GM18520 (cell line): ENCODE data around the gene TPH1.
"Not testable (repeated sequence)": the region's sequence is repeated elsewhere in the genome, so short reads cannot be mapped to it uniquely, and the experiment has no call there.

Experiments used
- ATAC-seq: cut with Tn5 transposase; IDR thresholded peaks from one replicate; pipeline ENCODE4 v1.9.1; 2021; ENCODE audit not compliant: unreplicated experiment

The TPH1 gene

DNA sequence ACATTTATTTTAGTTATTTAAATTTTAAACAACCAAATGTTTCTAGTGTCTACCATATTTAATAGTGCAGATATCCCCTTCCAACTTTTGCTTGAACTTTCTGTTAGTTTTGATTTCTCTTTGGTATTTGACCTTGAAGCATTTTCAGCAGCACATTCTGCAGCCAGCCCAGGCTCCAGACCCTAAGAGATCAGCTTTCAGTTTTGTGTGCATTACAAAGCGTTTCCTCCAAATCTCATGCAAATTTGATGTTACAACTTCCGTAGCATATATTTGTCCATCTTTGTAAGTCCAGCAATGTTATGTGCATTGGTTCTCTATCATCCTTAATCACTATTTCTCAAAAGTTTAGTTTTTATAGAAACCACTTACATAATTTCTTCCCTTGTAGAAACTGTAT, 18.6 kb downstream of the TPH1 start:
- no peak for ATAC-seq

DNA sequence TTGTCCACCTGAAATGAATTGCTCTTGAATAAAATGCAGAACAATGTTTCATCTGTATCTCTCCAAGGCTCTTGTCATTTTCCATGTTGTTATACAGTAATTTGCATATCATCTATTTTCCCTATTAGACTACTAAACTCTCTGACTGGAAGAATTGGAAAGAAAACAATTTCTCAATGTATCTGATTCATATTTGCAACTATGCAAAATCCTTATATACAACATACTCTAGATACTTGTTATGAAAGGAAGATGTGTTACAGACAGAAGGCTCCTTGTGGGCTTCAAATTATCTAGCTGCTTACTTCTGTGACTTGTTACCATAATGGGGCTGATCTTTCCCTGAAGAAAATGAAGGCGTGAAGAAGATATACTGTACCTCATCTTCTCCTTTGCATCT, 23.6 kb downstream of the TPH1 start:
- ATAC-seq: no peak

DNA sequence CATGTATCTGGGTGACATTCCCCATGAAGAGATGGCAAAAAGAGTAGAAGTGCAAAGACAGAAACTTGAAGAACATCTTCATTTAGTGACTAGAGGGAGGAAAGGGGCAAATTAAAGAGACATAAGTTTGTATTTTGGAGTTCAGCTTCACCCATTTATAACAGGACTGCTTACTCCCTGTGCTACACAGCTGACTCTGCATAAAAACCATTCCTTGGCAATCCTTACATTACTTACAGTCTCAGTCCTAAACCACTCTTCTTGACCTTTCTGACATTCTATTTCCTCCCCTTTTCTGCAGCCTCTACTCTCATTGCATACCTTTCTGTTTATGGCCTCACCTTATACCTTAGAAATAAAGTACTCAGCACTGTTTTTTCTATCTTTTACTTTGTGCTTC, 26.4 kb downstream of the TPH1 start:
- no peak for ATAC-seq

DNA sequence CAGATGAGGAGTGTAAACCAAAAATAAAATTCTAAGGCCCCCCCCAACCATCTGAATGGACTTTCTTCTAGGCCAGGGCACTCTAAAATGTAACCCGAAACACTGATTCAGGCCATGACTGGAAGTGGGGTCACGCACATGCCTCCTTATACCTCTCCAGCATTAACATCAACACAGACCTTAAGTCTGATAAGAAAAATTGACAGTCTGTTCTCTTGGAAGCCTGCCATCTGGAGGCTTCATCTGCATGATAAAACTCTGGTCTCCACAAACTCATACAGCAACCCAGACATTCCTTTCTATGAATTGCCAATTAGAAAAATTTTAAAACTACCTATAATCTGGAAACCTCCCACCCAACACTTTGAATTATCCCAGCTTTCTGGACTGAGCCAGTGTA, 29.3 kb downstream of the TPH1 start:
- no peak for ATAC-seq

DNA sequence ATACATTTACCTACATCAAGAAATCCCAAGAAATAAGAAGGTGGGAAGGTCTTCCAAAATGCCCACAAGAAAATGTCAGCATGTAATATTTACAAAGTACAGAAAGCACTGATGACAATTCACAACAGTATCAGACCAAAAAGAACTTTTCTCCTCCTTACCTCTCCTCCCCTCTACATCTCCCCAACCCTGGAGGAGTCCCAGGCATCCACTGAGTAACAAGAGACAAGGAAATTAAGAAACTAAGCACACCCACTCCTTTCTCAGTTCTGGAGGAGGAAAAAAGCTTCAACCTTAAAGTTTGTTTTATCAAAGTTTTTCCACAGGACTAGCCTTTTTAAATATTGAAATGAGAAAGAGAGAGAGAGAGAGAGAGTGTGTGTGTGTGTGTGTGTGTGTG, 31.2 kb downstream of the TPH1 start:
- no peak for ATAC-seq

DNA sequence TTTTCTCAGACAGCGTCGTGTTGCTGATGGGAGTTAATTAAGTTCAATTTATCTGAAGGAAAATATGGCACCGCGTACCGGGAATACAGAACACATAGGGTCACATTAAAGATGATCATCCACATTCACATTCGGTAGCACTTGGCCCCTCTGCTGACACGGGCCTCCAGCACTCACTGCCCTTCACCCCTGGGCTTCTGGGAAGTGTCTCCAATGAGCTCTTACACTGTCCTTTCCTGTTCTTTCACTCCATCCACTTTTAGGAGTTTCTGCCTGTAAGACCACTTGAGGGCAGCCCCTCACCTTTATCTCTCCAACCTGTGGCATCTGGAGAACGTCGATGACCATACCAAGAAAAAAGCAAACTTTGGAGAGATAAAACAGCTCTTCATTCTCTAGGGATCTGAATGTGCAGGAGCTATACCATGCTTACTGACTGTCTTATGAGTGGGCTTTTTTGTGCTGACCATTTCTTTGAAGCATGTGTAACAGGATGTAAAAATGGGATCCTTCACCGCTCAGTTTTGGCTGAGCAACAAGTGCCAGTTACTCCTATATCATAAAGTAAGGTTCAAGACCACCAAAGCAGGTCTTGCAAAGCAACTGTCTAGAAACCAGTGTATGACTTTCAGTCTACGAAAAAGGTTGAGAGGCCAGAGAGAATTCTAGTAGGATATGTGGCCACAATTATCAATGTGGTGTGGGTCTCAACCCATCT, 32.1 kb downstream of the TPH1 start:
- ATAC-seq: no peak

DNA sequence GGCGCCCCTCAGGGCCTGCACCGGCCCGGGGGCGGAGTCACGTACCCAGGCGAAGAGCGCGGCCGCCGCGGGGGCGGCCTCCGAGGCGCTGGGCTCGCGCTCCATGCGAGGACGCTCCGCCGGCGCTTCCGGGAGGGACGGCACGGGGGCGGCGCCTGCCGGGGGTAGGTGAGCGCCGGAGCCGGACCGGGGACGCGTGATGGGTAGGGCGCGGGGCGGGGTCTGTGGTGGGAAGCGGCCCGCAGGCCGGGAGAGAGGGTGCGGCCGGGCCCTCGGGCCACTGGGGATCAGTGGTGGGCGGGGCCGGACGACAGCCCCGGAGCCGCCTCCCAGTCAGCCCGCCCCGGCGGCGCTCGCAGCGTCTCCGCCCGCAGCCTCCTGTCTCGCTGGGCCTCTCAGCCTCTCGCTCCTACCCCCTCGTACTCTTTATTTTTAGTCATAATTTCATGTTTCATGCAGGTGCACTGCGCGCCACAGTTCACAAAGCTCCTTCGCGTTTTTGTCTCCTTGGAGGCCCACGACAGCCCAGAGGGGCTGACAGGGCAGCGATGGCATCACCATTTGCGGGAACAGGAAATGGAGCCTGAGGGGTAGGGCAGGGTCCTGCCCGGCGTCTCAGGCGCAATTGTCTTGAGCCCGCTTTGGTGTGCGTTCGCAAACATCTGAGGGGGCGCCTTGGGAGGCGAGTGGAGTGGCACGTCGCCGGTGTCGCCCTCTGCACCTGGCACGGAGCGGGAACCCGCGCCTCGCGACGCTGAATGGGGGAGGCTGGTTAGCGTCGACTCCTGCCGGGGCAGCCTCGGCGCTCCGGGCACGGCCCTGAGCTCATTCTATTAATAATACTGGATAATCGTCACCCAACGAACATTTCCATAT, 32.9 kb downstream of the TPH1 start, which contains the start of gene SERGEF:
Gene SERGEF, minus strand, starts transcription at position 142 of the 876 bp plus-strand sequence. Its CDS starts 37 bp downstream, at position 105.
- peak; percentile 93 for ATAC-seq

DNA sequence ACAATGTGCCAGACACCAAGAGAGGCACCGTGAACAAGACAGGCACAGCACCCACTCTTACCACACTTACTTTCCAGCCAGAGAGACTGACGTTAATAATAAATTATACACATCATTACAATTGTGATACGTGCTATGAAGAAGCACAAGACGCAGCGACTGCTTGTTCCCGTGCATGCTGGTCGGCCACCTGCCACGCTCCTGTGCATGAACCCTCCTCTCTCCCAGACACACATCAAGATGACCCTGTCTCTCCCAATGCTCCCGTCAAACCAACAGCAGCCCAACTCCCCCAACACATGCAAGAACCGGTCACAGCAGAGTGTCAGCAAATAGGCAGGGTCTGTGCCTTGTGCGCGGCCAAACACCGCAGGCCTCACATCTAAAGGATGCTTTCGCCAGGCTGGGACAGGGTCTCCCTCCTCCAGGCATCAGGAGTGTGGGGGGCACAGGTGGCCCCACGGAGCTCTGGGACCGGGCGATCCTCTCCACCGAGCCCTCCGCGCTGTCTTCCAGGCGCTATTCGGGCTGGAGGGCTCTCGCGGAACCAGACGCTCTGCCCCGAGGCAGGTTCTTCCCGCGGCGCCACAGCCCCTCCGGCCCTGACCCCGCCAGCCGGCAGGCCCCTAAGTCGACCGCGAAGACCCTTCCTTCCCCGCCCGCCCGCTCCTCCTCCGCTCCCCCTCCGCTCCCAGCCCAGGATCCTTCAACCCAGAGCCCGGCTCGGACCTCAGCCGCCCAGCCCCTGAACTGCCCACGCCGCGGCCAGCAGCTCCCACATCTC, 33.8 kb downstream of the TPH1 start:
- no peak for ATAC-seq

DNA sequence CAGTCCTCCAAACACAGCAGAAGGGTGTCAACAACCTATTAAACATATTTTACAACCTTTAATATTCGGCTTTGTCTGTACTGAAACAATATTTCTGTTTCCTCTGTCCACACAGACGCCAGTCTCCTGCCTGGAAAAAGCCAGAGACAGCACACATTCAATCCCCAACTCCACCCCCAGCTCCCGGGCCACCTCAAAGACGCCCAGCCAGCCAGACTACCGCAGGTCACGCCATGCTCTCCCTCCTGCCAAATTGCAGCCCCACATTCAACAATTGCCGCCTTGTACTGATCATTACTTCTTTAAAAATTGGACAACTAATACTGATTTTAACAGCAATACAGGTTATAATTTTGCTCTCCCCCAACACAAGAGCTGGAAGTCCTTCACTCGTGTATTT, 34.4 kb downstream of the TPH1 start:
- no peak for ATAC-seq

DNA sequence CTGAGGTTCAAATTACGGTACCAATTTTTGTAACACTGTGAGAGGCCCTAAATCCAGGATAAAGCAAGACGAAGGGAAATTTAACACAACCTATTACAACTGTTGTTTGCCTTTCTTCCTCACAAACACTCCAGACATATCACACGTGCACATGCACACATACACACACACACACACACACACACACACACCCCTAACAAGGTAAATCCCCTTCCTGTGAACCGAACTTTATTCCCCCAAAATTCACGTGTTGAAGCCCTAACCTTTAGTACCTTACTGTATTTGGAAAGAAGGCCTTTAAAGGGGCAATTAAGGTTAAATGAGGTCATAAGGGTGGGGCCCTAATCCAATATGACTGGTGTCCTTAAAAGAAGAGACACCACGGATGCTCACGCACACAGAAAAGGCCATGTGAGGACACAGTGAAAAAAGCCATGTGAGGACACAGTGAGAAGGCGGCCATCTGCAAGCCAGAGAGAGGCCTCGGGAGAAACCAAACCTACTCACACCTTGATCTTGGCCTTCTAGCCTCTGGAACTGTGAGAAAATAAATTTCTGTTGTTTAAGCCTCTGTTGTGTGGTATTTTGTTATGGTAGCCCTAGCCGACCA, 35.0 kb downstream of the TPH1 start:
- no peak for ATAC-seq

DNA sequence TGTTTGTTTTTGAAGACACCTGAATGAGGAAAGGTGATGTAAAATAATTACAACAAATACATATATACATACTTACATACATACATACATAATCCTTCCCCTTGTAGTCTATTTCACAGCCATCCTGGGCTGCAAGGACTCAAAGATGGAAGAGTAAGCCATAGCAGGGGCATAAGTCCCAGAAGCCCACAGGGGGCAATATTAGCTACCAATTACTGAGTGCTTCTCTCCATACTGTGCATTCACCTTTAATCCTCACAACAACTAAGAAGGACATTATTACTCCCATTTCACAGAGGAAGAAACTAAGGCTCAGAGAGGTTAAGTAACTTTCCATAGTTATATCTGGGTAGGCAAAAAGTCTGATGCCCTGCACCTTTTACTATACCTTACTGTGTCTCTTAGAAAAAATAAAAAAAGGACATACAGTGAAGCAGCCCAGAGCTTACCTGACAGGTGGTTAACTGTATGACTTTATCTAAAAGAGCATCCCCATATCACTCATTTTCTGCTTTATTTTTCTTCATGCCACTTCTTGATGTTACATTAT, 35.9 kb downstream of the TPH1 start:
- ATAC-seq: no peak

DNA sequence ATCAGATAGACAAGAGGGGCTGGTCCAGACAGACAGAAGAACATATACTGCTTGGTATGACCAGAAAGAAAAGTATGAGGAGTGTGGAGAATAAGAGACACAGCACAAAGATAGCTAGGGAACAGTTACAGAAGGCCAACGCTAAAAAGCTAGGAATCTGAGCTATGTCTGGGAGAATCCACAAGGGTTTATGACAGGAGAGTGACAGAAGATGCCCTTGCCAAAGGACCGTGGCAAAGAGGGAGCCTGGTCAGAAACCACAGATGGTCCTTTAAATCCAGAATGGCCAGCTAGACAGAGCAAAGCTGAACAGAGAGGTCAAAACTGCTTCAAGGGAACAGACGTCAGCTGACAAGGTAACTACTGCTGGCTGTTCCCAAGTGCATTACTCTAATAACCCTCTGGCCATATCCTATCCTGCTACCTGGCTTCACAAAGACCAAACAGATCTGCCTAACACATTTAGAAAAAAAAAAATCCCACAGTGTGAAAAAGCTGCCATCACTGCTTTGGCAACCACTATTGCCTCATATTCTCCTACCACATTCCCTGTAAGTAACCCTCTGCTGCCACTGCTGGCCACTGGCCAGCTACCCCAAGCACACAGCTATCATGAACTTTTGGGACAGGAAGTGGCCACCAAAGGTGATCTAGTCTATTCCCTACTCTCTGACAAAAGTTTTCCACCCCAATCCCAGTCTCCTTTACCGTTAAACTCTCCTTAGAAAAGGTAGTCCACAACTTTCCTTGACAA, 40.5 kb downstream of the TPH1 start:
- no peak for ATAC-seq

DNA sequence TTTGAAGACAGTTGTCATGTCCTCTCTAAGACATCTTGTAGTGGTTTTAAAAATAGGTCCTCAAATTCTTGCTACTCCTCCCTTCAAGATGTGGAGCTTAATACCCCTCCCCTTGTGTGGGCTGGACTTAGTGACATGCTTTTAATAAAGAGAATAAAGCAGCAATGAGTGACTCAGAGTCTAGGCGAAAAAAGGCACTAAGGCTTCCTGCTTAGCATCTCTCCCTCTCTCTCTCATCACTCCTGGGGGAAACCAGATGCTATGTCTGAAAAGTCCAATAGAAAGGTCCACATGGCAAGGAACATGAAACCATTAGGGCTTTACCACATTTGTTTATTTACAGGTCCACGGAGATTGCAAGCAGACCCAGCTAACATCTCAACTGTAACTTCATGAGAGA, 44.9 kb downstream of the TPH1 start:
- no peak for ATAC-seq

DNA sequence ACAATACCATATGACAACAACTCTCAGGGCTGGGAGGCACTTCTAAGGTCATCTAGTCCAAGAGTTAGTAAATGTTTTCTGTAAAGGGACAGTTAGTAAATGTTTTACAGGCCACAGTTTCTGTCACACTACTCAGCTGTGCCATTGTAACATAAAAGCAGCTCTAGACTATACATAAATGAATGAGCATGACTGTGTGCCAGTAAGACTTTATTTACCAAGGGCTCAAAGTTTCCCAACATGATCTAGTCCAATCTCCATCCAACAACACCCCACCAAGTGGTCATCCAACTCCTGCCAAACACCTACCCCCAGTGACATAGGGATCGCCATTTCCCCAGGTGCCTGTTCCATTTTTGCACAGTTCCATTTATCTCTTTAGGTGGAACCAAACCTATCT, 45.3 kb downstream of the TPH1 start:
- ATAC-seq: no peak

DNA sequence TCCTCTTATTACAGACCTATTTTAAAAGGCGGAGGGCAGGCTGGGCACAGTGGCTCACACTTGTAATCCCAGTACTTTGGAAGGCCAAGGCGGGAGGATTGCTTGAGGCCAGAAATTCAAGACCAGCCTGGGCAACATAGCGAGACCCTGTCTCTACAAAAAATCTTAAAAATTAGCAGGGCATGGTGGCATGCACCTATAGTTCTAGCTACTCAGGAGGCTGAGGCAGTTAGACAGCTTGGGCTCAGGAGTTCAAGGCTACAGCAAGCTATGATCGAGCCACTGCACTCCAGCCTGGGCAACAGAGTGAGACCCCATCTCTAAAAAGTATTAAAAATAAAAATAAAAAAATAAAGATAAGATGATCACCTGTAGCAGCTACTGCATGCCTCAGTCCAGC, 45.9 kb downstream of the TPH1 start:
- ATAC-seq: not testable (repeated sequence)
